Right lobe of liver (tissue), 4 donors: ENCODE data around the gene THADA.

Experiments
- POLR2A ChIP-seq: fragments of 450-650 bp; IDR thresholded peaks from one replicate; pipeline ENCODE4 v1.6.1; 2017; ENCODE audit warnings: antibody characterized with exemption, mild to moderate bottlenecking
- TF ChIP-seq, protein P1 (sequence below), 4 donors: fragments of 200-600 bp in 3 of 4; fragments of 450-650 bp in 1 of 4; IDR thresholded peaks; one replicate each; pipeline versions ENCODE4 v1.5.1 to v1.8.0; 2016 to 2022; ENCODE audit warnings: antibody characterized with exemption in 4 of 4, mild to moderate bottlenecking in 2 of 4
- donor health status: DM: no; HTN: no; CAD: no.
- donor health status: DM: no; HTN: no; CAD: no.
- donor health status: DM: no; HTN: yes; CAD: no.

DNA sequence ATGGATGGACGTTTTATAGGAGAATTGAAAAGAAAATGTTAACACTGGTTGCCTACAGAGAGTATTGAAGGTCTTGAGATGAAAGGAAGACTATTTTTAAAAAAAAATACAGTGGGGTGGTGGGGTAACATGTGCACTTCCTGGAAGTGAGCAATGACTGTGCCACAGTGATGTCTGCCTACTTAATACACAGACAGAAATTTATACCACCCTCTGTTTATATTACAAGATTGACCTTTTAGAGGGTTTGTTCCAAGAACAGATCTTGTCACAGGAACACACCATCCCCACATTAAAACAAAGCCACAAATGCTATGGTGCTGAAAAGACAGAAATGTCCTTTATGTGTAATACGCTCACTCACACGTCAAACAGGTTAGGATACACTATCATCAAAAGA lies 87.6 kb downstream of the THADA start:
- TF ChIP-seq, protein P1, sequence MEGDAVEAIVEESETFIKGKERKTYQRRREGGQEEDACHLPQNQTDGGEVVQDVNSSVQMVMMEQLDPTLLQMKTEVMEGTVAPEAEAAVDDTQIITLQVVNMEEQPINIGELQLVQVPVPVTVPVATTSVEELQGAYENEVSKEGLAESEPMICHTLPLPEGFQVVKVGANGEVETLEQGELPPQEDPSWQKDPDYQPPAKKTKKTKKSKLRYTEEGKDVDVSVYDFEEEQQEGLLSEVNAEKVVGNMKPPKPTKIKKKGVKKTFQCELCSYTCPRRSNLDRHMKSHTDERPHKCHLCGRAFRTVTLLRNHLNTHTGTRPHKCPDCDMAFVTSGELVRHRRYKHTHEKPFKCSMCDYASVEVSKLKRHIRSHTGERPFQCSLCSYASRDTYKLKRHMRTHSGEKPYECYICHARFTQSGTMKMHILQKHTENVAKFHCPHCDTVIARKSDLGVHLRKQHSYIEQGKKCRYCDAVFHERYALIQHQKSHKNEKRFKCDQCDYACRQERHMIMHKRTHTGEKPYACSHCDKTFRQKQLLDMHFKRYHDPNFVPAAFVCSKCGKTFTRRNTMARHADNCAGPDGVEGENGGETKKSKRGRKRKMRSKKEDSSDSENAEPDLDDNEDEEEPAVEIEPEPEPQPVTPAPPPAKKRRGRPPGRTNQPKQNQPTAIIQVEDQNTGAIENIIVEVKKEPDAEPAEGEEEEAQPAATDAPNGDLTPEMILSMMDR (IDR thresholded peaks at IDR 0.05) = no peak
- TF ChIP-seq POLR2A = no peak
